ENCODE data around the gene SLC24A1. TPM values are rescaled to one million over a fixed set of nuclear protein-coding genes. Genes with fewer than 3 reads are reported as not detected.

The SLC24A1 gene
- total RNA-seq, 1 donor from 2014 or later = 11.8 TPM

DNA sequence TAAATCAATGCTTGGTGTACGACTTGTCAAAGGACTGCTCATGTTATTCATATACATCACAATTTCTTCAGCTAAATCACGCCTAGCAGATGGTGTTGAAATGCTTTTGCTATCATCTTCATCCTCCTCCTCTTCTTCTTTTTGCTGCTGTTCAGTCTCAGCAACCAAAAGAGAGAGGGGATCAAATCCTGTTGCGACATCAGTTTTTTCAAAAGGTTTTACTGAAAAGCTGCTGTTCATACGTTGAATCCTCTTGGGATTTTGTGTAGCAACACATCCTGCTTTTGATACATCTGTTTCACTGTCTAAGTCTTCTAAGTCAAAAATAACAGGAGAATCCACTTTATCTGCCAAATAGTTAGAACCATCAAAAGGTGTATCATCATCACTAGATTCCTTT, 69.0 kb downstream of the SLC24A1 start:
- ATAC-seq = no peak
- TF ChIP-seq, protein P1, sequence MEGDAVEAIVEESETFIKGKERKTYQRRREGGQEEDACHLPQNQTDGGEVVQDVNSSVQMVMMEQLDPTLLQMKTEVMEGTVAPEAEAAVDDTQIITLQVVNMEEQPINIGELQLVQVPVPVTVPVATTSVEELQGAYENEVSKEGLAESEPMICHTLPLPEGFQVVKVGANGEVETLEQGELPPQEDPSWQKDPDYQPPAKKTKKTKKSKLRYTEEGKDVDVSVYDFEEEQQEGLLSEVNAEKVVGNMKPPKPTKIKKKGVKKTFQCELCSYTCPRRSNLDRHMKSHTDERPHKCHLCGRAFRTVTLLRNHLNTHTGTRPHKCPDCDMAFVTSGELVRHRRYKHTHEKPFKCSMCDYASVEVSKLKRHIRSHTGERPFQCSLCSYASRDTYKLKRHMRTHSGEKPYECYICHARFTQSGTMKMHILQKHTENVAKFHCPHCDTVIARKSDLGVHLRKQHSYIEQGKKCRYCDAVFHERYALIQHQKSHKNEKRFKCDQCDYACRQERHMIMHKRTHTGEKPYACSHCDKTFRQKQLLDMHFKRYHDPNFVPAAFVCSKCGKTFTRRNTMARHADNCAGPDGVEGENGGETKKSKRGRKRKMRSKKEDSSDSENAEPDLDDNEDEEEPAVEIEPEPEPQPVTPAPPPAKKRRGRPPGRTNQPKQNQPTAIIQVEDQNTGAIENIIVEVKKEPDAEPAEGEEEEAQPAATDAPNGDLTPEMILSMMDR (IDR thresholded peaks at IDR 0.05) = no peak
- no peaks in the 10 kb centered on the region for H3K9me3 ChIP-seq
- no peak overlapping the region for H3K27ac ChIP-seq
- peaks cover 38% of the 10 kb centered on the region for H3K36me3 ChIP-seq
- no peaks in the 10 kb centered on the region for H3K27me3 ChIP-seq
- no peak for DNase-seq
- H3K4me1 ChIP-seq = no peaks in the 10 kb centered on the region
- intact Hi-C loops (cut with DNase I) = no loop called here
- H3K4me3 ChIP-seq = no peak overlapping the region

DNA sequence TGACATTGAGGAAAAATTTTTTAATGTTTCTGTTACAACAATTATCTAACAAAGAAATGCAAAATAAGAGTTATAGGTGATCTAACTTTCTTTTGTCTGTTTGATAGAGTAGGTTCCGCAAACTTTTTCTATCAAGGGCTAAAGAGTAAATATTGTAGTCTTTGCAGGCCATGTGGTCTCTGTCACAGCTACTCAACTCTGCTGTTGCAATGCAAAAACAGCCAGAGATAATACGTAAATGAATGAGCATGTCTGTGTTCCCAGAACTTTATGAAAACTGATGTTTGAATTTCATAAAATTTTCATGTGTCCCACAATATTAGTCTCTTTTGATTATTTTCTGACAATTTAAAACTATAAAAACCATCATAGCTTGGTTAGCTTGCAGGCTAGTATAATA, 73.3 kb downstream of the SLC24A1 start:
- intact Hi-C loops (cut with DNase I) = no loop called here
- H3K9me3 ChIP-seq = no peaks in the 10 kb centered on the region
- no peak overlapping the region for H3K4me3 ChIP-seq
- H3K4me1 ChIP-seq = no peaks in the 10 kb centered on the region
- ATAC-seq (no peak), DNase-seq (no peak)
- H3K27ac ChIP-seq = no peak overlapping the region
- no peaks in the 10 kb centered on the region for H3K27me3 ChIP-seq
- H3K36me3 ChIP-seq = peaks cover 38% of the 10 kb centered on the region
- TF ChIP-seq, protein P1 (IDR thresholded peaks at IDR 0.05) = no peak

Other genes starting within 250 kb of the SLC24A1 start
- not detected for gene IGDCC3, start 243.9 kb upstream of the SLC24A1 start, total RNA-seq
- 0.38 TPM for gene IGDCC4, start 199.0 kb upstream of the SLC24A1 start, total RNA-seq
- gene DPP8, start 104.2 kb upstream of the SLC24A1 start, total RNA-seq = 28.2 TPM
- 56.8 TPM for gene HACD3, start 91.5 kb upstream of the SLC24A1 start, total RNA-seq
- gene INTS14, start 10.8 kb upstream of the SLC24A1 start, total RNA-seq = 32.0 TPM
- gene DENND4A, start 170.4 kb downstream of the SLC24A1 start, total RNA-seq = 32.5 TPM
- gene RAB11A, start 247.6 kb downstream of the SLC24A1 start, total RNA-seq = 221 TPM

Data from upper lobe of right lung (tissue), 1 donor.